Glomerular endothelial cell (primary cell): ENCODE results near the gene DCDC2C. TPM values are rescaled to one million over a fixed set of nuclear protein-coding genes. Genes with fewer than 3 reads are reported as not detected.

Experiments used
- DNase-seq: peaks from one replicate; pipeline ENCODE4 v3.0.0-alpha.2; 2011; ENCODE audit warnings: low read depth, low spot score; ENCODE audit errors: extremely low read depth
- total RNA-seq: library from RNA; depleted of rRNA; stranded (reverse); fragments of >200 nt; gene quantifications from 2 replicates; pipeline ENCODE4 v1.2.3, GENCODE V29; 2015

The DCDC2C gene
- total RNA-seq, 1 donor from 2014 or later, result not detected

DNA sequence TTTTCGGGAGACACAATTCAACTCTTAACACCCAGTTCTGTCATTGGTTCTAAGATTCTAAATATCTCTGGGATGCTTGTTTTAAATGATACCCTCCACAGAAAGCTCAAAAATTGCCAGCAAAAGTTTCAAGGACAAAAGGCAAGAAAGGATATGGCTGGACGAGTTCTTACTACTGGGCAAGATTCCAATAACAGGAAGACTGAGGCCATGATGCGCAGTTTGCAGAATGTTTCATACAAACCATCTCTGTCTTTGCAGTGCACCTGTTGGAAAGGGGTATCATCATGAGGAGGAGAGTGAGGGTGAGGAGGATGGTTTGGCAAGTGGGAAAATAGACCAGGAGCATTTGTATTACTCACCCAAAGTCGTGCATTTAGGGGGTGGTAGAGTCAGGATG lies 172.8 kb downstream of the DCDC2C start:
- no peak for DNase-seq

DNA sequence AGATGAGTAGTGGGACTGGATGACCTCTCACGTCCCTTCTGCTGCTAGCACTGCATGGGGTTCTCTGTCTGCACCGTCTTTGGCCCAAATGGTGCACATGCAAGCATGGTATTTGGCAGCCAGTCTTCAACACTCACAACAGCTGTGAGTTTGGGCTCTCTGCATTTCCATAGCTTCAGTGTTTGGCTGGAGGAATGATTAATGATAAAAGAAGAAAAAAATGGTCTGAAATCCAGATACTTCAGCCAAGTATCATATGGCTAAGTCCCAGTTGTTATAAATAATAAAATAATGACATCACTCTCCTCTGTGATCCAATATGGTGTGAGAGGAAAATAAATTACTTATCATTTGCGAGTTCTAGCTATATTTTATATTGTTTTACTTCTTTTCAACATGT lies 173.3 kb downstream of the DCDC2C start:
- DNase-seq, result no peak

DNA sequence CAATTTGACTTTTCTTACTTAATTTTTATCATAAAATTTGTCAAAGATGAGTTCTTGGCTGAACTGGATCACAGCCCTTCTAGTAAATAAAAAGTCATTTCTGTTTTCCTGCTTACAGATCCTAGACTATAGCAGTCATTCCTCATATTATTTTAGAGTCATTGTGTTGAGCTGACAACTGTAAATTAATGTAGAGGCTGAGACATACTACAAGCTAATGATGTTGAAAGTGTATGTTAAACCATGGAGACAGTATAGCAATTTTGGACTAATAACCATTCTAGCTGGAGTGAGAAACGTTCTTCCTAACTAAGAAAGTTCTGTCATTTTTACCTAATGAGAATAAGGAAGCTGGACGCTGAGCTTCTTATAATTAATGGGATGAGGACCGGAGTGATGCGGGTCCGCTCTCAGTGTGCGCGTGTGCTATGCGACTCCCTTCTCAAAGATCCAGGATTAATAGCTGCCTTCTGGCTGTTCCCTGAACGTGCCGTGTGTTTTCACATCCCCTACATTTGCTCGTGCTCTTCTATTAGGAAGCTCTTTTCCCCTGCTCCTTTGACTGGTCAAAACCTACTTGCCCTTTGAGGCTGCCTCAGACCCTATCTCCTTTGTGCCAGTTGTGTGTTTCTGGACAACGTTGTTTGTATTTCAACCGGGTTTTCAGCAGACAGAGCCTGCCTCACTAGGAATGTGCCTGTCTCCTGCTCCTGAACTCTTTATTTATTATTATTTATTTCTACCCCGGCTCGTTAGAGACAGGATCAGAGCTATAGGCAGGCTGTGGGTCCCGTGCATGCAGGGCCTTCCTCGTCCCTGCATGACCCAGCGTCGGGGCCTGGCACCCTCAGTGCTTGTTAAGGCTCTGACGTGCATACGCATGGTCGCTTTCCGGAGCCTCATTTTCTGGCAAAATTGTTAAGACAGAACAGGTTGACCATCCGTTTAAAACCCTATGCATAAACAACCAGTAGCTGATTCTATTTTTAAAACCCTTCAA lies 182.6 kb downstream of the DCDC2C start:
- no peak for DNase-seq

DNA sequence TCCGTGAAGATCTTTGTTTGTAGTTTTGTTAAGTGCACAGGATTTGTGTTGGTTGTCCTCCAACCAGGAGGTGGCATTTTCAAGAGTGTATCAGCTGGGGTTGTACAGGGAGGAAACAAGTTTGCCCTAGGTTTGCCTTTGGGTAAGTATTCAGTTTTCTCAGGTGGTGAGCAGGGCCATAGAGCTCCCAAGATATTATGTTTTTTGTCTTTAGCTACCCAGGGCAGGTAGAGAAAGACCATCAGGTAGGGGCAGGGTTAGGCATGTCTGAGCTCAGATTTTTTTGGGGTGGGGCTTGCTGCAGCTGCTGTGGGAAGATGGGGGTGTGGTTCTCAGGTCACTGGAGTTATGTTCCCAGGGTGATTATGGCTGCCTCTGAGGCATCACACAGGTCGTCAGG lies 191.6 kb downstream of the DCDC2C start:
- no peak for DNase-seq

Other genes with a start within 250 kb of the DCDC2C start
- 42.5 and 48.5 TPM in 2 replicates for gene ADI1, start 184.0 kb upstream of the DCDC2C start, total RNA-seq
- gene RNASEH1, start 145.2 kb upstream of the DCDC2C start, total RNA-seq, result 20.8 and 24.6 TPM in 2 replicates
- gene RPS7, start 128.3 kb upstream of the DCDC2C start, total RNA-seq, result 2,854 and 3,812 TPM in 2 replicates
- 0.29 TPM in 1 of 2 replicates, not detected in the other for gene COLEC11, start 108.5 kb upstream of the DCDC2C start, total RNA-seq
- gene ALLC, start 45.4 kb upstream of the DCDC2C start, total RNA-seq, result not detected in 2 replicates